Measurements from ENCODE around the gene ASXL1. TPM values are rescaled to one million over a fixed set of nuclear protein-coding genes. Genes with fewer than 3 reads are reported as not detected.

Gene ASXL1
- total RNA-seq, 2 experiments from 2014 or later, result 129 to 141 TPM

- POLR2A ChIA-PET, result interaction anchor here (0.6 kb wide), 1 partner anchor 120 kb away, joined by 3 read pairs; no protein-coding TSS in a partner anchor
- peaks cover 9% of the 10 kb centered on the region for H3K36me3 Mint-ChIP-seq (ENCODE audit: low read depth)
Measured at GRCh38 chr20:32484958-32485769, 127.0 kb downstream of the ASXL1 start.

GRCh38 chr20:32485770-32486478 is 127.8 kb downstream of the ASXL1 start:
- intact Hi-C loops (cut with DNase I, micrococcal nuclease), result loop anchor here (1.0 to 10.0 kb wide), 5 partner anchors 50 to 281 kb away; partner anchors contain the start of genes ASXL1 (in 2 of the 2), PLAGL2 (in 1 of the 2) and POFUT1 (in 1 of the 2)
- Mint-ChIP-seq H3K27me3 (no peaks in the 10 kb centered on the region), H3K36me3 (ENCODE audit: low read depth) (peaks cover 11% of the 10 kb centered on the region), H3K27ac (peak overlapping the region; percentile 91), H3K9me3 (ENCODE audit: low read depth) (peaks cover 7% of the 10 kb centered on the region), H3K4me1 (peaks cover 29% of the 10 kb centered on the region), H3K4me3 (no peak overlapping the region)
- ChIA-PET POLR2A (no interaction called here), CTCF (interaction anchor here (0.7 to 1.7 kb wide), 16 partner anchors 10 to 330 kb away, joined by 3 to 8 read pairs (median 3); no protein-coding TSS in a partner anchor)
- no peak for ATAC-seq
- no peak for DNase-seq

More at GRCh38 chr20:32484958-32485769, 127.0 kb downstream of the ASXL1 start:
- DNase-seq (peak; percentile 90), ATAC-seq (peak; percentile 85)
- H3K27ac Mint-ChIP-seq, result peak overlapping the region; percentile 91
- CTCF ChIA-PET, result interaction anchor here (0.6 to 1.7 kb wide), 15 partner anchors 10 to 330 kb away, joined by 3 to 8 read pairs (median 3); no protein-coding TSS in a partner anchor
- no peaks in the 10 kb centered on the region for H3K27me3 Mint-ChIP-seq
- peaks cover 7% of the 10 kb centered on the region for H3K9me3 Mint-ChIP-seq (ENCODE audit: low read depth)
- H3K4me3 Mint-ChIP-seq, result peak overlapping the region; percentile 80
- peaks cover 34% of the 10 kb centered on the region for H3K4me1 Mint-ChIP-seq
- intact Hi-C loops (cut with DNase I, micrococcal nuclease), result loop anchor here (1.0 to 10.0 kb wide), 5 partner anchors 51 to 280 kb away; partner anchors contain the start of genes ASXL1 (in 2 of the 2), PLAGL2 (in 1 of the 2) and POFUT1 (in 1 of the 2)

GRCh38 chr20:32487381-32487780 is 129.2 kb downstream of the ASXL1 start:
- intact Hi-C loops (cut with DNase I, micrococcal nuclease), result loop anchor here in 1 of 2 experiments (10.0 kb wide), 1 partner anchor 283 kb away; the partner anchor contains the start of genes PLAGL2 and POFUT1
- no peak overlapping the region for H3K4me3 Mint-ChIP-seq

GRCh38 chr20:32488066-32488838 is 130.1 kb downstream of the ASXL1 start:
- CTCF ChIA-PET, result interaction anchor here (1.3 to 1.7 kb wide), 2 partner anchors 34 to 36 kb away, joined by 3 to 6 read pairs; no protein-coding TSS in a partner anchor
- ATAC-seq, result no peak
- POLR2A ChIA-PET, result no interaction called here
- intact Hi-C loops (cut with DNase I, micrococcal nuclease), result loop anchor here in 1 of 2 experiments (10.0 kb wide), 1 partner anchor 283 kb away; the partner anchor contains the start of genes PLAGL2 and POFUT1
- H3K4me3 Mint-ChIP-seq, result no peak overlapping the region
- peaks cover 31% of the 10 kb centered on the region for H3K4me1 Mint-ChIP-seq
- H3K27me3 Mint-ChIP-seq, result no peaks in the 10 kb centered on the region
- peaks cover 7% of the 10 kb centered on the region for H3K9me3 Mint-ChIP-seq (ENCODE audit: low read depth)
- no peak for DNase-seq
- H3K36me3 Mint-ChIP-seq (ENCODE audit: low read depth), result peaks cover 11% of the 10 kb centered on the region
- no peak overlapping the region for H3K27ac Mint-ChIP-seq

More at GRCh38 chr20:32487381-32487780, 129.2 kb downstream of the ASXL1 start:
- Mint-ChIP-seq H3K27ac (no peak overlapping the region), H3K27me3 (no peaks in the 10 kb centered on the region), H3K4me1 (peaks cover 29% of the 10 kb centered on the region), H3K9me3 (ENCODE audit: low read depth) (peaks cover 7% of the 10 kb centered on the region), H3K36me3 (ENCODE audit: low read depth) (peaks cover 11% of the 10 kb centered on the region)
- ATAC-seq, result no peak
- POLR2A ChIA-PET, result no interaction called here
- CTCF ChIA-PET, result no interaction called here
- DNase-seq, result no peak

Other genes with a start within 250 kb of the ASXL1 start
- 10 to 100 TPM; 43.2 to 66.5 TPM for gene TM9SF4, start 248.6 kb upstream of the ASXL1 start, total RNA-seq
- gene PLAGL2, start 150.6 kb upstream of the ASXL1 start, total RNA-seq, result 10 to 100 TPM; 89.1 to 98.2 TPM
- 10 to 100 TPM; 51.8 to 54.3 TPM for gene POFUT1, start 150.5 kb upstream of the ASXL1 start, total RNA-seq
- 10 to 100 TPM; 39.9 to 40.7 TPM for gene KIF3B, start 80.7 kb upstream of the ASXL1 start, total RNA-seq
- 10 to 100 TPM; 17.3 to 22.0 TPM for gene NOL4L, start 227.0 kb downstream of the ASXL1 start, total RNA-seq